ENCODE data around the gene PRDM5.

Gene PRDM5

DNA sequence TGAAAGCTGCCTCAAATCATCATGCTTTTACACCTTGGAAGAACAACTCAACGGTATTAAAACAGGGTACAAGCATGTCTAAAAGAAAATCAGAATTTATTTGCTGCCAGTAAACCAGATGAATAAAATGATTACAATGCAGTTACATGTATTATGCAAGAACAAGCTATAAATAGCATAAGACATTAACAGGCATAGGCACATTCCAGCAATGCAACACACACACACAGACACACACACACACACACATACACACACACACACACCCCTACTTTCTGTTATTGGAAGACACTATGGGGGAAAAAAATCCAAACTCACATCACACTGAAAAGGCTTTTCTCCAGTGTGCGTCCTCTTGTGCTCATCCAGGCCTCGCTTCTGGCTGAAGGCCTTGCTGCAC is 212.5 kb downstream of the PRDM5 start:
- H3K4me1 Mint-ChIP-seq: no peaks in the 10 kb centered on the region
- no peaks in the 10 kb centered on the region for H3K9me3 Mint-ChIP-seq
- DNase-seq (ENCODE audit: low spot score in 2 of 2) (no peak), ATAC-seq (no peak)
- H3K36me3 Mint-ChIP-seq: no peaks in the 10 kb centered on the region
- H3K27ac Mint-ChIP-seq: no peak overlapping the region
- H3K4me3 Mint-ChIP-seq: no peak overlapping the region

GRCh38 chr4:120704538-120704937 is 218.0 kb downstream of the PRDM5 start:
- no peak for ATAC-seq
- H3K36me3 Mint-ChIP-seq: no peaks in the 10 kb centered on the region
- no peaks in the 10 kb centered on the region for H3K4me1 Mint-ChIP-seq
- H3K9me3 Mint-ChIP-seq: no peaks in the 10 kb centered on the region
- H3K27ac Mint-ChIP-seq: no peak overlapping the region
- no peak for DNase-seq (ENCODE audit: low spot score in 2 of 2)
- no peak overlapping the region for H3K4me3 Mint-ChIP-seq

DNA sequence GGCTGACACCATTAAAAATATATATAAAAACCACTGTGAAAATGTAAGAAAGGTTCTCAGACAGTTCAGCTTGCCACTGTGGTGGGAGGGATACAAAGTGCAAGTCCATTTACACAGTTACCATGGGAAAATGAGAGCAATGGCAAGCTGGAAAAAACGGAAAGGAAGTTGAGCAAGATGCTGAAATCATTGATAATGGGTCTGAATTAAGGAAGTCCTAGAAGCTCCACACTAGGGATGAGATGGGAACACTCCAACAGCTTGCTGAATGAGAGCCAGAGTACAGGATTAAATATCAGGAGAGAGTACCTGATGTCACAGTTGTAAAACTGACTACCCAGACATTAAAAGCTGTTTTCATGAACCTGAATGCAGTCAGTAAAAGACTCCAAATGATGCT is 218.6 kb downstream of the PRDM5 start:
- no peak overlapping the region for H3K4me3 Mint-ChIP-seq

GRCh38 chr4:120699354-120699753 is 223.2 kb downstream of the PRDM5 start:
- Mint-ChIP-seq H3K9me3 (no peaks in the 10 kb centered on the region), H3K27ac (no peak overlapping the region), H3K4me3 (no peak overlapping the region), H3K36me3 (no peaks in the 10 kb centered on the region), H3K4me1 (no peaks in the 10 kb centered on the region)
- DNase-seq (ENCODE audit: low spot score in 2 of 2) (no peak), ATAC-seq (no peak)

More for the DNA sequence above, 218.6 kb downstream of the PRDM5 start:
- H3K9me3 Mint-ChIP-seq: no peaks in the 10 kb centered on the region
- ATAC-seq (no peak), DNase-seq (ENCODE audit: low spot score in 2 of 2) (no peak)
- H3K4me1 Mint-ChIP-seq: no peaks in the 10 kb centered on the region
- H3K36me3 Mint-ChIP-seq: no peaks in the 10 kb centered on the region
- H3K27ac Mint-ChIP-seq: no peak overlapping the region

- no peaks in the 10 kb centered on the region for H3K4me1 Mint-ChIP-seq
- H3K36me3 Mint-ChIP-seq: no peaks in the 10 kb centered on the region
- DNase-seq (ENCODE audit: low spot score in 2 of 2) (no peak), ATAC-seq (no peak)
- H3K27ac Mint-ChIP-seq: no peak overlapping the region
- no peaks in the 10 kb centered on the region for H3K9me3 Mint-ChIP-seq
- H3K4me3 Mint-ChIP-seq: no peak overlapping the region
These were observed 227.6 kb downstream of the PRDM5 start for GRCh38 chr4:120694973-120695372.

GRCh38 chr4:120693816-120694215 is 228.7 kb downstream of the PRDM5 start:
- DNase-seq (ENCODE audit: low spot score in 2 of 2): no peak
- H3K4me1 Mint-ChIP-seq: no peaks in the 10 kb centered on the region
- no peak overlapping the region for H3K4me3 Mint-ChIP-seq
- no peaks in the 10 kb centered on the region for H3K9me3 Mint-ChIP-seq
- H3K36me3 Mint-ChIP-seq: no peaks in the 10 kb centered on the region
- H3K27ac Mint-ChIP-seq: no peak overlapping the region
- no peak for ATAC-seq

DNA sequence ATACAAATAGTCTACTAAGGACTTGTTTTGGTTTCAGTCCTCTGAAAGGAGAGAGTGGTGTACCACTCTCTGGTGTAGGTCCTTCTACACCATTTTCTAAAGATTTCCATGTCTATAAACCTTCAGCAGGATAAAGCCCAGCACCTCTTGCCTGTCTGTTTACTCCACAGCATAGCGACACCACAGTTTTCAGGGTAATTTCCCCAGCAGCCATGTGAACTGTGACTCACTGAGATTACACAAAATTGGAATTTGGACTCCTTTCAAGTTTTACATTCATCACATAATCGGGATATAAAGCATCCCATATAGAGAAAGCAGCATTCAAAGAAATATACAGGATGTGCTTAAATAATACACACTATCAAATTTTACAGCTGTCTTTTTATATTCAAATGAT is 229.6 kb downstream of the PRDM5 start:
- Mint-ChIP-seq H3K4me3 (no peak overlapping the region), H3K9me3 (no peaks in the 10 kb centered on the region), H3K4me1 (no peaks in the 10 kb centered on the region), H3K27ac (no peak overlapping the region), H3K36me3 (no peaks in the 10 kb centered on the region)
- ATAC-seq (no peak), DNase-seq (ENCODE audit: low spot score in 2 of 2) (no peak)

GRCh38 chr4:120691536-120691935 is 231.0 kb downstream of the PRDM5 start:
- ATAC-seq (no peak), DNase-seq (ENCODE audit: low spot score in 2 of 2) (no peak)
- Mint-ChIP-seq H3K9me3 (no peaks in the 10 kb centered on the region), H3K4me1 (no peaks in the 10 kb centered on the region), H3K4me3 (no peak overlapping the region), H3K36me3 (no peaks in the 10 kb centered on the region), H3K27ac (no peak overlapping the region)

- no peak overlapping the region for H3K4me3 Mint-ChIP-seq
- ATAC-seq: no peak
- DNase-seq (ENCODE audit: low spot score in 2 of 2): no peak
- H3K9me3 Mint-ChIP-seq: no peaks in the 10 kb centered on the region
- H3K36me3 Mint-ChIP-seq: no peaks in the 10 kb centered on the region
- H3K27ac Mint-ChIP-seq: no peak overlapping the region
- H3K4me1 Mint-ChIP-seq: no peaks in the 10 kb centered on the region
These were observed 231.4 kb downstream of the PRDM5 start for GRCh38 chr4:120691106-120691505.

DNA sequence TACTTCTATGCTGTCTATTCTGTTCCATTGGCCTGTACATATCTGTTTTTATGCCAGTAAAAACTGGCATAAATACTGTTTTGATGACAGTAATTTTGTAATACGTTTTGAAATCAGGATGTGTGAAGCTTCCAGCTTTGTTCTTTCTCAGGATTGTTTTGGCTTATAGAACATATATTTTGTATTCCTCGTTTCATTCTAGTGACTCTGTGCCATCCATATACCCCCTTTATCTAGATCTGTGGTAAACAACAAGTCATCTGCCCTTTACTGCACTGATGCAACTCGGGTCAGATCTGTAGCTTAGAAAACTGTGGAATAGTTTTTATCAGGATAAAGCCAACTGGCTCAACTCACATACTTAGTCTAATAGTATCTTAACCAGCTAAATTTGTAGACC is 233.7 kb downstream of the PRDM5 start:
- no peak for ATAC-seq
- Mint-ChIP-seq H3K4me1 (no peaks in the 10 kb centered on the region), H3K9me3 (no peaks in the 10 kb centered on the region), H3K36me3 (no peaks in the 10 kb centered on the region), H3K27ac (no peak overlapping the region), H3K4me3 (no peak overlapping the region)
- DNase-seq (ENCODE audit: low spot score in 2 of 2): no peak

DNA sequence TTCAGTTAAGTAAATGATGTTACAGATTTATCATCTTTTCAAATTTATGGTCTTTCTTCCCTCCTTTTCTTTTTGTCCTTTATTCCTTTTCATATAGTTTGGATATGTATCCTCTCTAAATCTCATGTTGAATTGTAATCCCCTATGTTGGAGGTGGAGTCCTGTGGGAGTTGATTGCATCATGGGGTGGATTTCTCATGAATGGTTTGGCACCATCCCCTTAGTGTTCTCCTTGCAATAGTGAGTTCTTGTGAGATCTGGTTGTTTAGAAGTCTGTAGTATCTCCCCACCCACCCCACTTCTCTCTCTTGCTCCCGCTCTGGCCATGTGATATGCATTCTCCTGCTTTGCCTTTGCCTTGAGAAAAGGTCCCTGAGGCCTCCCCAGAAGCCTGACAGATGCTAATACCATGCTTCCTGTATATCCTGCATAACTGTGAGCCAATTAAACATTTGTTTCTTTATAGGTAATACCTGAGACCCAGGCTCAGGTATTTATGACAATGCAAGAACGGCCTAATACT is 236.7 kb downstream of the PRDM5 start:
- DNase-seq (ENCODE audit: low spot score in 2 of 2) (no peak), ATAC-seq (no peak)
- Mint-ChIP-seq H3K27ac (no peak overlapping the region), H3K4me3 (no peak overlapping the region), H3K36me3 (no peaks in the 10 kb centered on the region), H3K4me1 (no peaks in the 10 kb centered on the region), H3K9me3 (no peaks in the 10 kb centered on the region)

DNA sequence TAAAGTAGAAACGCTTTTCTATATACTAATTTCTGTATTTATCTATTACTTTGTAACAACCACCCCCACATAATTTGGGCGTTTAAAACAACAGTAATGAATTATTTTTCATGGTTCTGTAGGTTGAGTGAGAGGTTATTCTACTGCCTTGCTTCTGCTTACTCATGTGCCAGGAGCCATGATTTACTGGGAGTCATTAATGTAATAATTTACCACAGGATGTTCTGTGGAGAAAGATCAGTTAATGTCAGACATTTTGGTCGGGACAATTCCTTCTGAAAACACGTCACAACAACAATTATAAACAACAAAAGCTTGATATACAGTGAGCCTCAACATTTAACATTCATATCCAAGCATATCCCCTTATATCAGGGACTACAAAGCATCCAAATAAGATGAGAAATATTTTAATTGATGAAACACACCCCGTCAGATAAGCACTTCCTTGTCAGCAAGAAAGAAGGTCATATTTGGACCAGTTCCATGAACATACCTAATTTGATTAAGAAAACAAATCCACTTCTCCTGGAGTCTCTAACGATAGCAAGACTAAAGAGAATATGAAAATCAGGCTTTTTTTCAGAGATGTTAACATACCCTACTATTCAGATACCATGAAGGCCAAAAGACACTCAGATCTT is 238.5 kb downstream of the PRDM5 start:
- Mint-ChIP-seq H3K4me1 (no peaks in the 10 kb centered on the region), H3K27ac (no peak overlapping the region), H3K9me3 (no peaks in the 10 kb centered on the region), H3K4me3 (no peak overlapping the region), H3K36me3 (no peaks in the 10 kb centered on the region)
- DNase-seq (ENCODE audit: low spot score in 2 of 2): no peak
- no peak for ATAC-seq

DNA sequence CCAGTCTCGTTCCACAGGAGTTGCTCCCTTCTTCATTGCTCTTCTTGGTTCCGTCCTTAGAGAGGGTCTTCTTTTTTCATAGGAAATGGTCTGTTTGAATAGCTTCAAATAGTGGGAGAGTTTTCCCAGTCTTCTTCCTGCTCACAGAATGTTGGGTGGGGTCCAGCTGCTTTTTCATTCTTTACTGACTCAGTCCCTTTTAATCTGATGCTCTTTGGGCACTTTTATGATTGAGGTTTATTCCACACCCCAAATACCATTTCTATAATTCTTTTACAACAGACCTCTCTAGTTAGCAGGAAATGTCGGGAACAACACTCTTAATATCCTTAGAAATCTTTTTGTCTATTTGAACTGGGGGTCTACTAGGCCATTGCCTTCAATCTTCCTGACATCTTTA is 239.5 kb downstream of the PRDM5 start:
- Mint-ChIP-seq H3K27ac (no peak overlapping the region), H3K4me1 (no peaks in the 10 kb centered on the region), H3K4me3 (no peak overlapping the region), H3K9me3 (no peaks in the 10 kb centered on the region), H3K36me3 (no peaks in the 10 kb centered on the region)
- ATAC-seq (no peak), DNase-seq (ENCODE audit: low spot score in 2 of 2) (no peak)

GRCh38 chr4:120680647-120681228 is 241.8 kb downstream of the PRDM5 start:
- ATAC-seq: no peak
- Mint-ChIP-seq H3K27ac (no peak overlapping the region), H3K4me1 (no peaks in the 10 kb centered on the region), H3K36me3 (no peaks in the 10 kb centered on the region), H3K4me3 (no peak overlapping the region), H3K9me3 (peaks cover 3% of the 10 kb centered on the region)
- no peak for DNase-seq (ENCODE audit: low spot score in 2 of 2)

DNA sequence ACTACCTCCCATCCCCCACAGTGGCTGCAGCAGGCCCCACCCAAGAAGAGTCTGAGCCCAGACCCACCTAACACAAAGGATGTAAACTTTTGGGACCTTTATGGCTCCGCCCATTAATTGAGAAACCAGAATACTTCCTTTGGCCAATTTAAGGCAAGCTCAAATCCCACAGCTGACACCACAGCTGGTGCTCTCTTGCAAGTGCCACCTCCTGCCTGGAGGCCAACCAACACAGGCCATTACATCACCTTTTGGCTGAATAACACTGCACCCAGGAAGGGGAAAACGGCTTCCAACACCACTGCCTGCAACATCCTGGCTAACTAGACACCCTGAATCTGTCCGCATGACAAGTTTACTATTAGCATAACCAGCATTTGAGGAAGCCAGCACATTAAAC is 248.8 kb downstream of the PRDM5 start:
- H3K36me3 Mint-ChIP-seq: no peaks in the 10 kb centered on the region
- no peak overlapping the region for H3K27ac Mint-ChIP-seq
- H3K4me3 Mint-ChIP-seq: no peak overlapping the region
- peaks cover 7% of the 10 kb centered on the region for H3K9me3 Mint-ChIP-seq
- no peak for DNase-seq (ENCODE audit: low spot score in 2 of 2)
- no peaks in the 10 kb centered on the region for H3K4me1 Mint-ChIP-seq
- ATAC-seq: no peak

DNA sequence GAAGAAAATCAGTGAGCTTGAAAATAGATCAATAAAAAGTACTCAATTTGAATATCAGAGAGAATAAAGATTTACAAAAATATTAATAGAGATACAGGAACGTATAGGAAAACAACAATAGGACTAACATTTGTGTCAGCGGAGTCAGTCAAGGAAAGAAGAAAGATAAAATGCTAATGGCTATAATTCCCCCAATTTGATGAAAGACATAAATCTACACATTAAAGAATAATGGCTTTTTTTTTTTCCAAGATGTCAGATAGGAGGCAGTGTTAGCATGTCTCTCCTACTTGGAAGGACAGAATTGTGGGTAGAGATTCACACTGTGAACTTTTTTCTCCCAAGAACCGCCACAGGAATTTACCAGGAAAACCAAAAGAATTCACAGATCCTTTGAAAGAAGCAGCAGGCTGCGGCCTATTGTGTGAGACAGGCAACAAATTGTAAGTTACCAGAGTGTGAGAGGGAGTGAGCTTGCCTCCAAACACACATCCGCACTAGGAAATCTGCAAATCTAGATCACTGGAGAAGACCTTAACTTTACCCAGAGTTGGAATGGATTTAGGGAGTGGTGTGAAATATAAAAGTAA is 249.9 kb downstream of the PRDM5 start:
- Mint-ChIP-seq H3K4me1 (no peaks in the 10 kb centered on the region), H3K9me3 (peaks cover 7% of the 10 kb centered on the region), H3K4me3 (no peak overlapping the region), H3K27ac (no peak overlapping the region), H3K36me3 (no peaks in the 10 kb centered on the region)
- DNase-seq (ENCODE audit: low spot score in 2 of 2): no peak
- ATAC-seq: no peak
